Testis (tissue), 2 donors: ENCODE data around the gene ASTN1.

ENCODE experiments used
- POLR2A ChIP-seq: fragments of 450-650 bp; IDR thresholded peaks from one replicate; pipeline ENCODE4 v1.6.1; 2017; ENCODE audit warnings: antibody characterized with exemption, mild to moderate bottlenecking, moderate library complexity
- TF ChIP-seq, protein P1 (sequence below), 3 experiments: fragments of 450-650 bp in 2 of 3; fragments of 200-600 bp in 1 of 3; sonication (generic) in 1 of 3; IDR thresholded peaks; one replicate each; pipeline ENCODE4 v1.5.1; 2016 to 2019; ENCODE audit warnings: antibody characterized with exemption in 3 of 3, mild to moderate bottlenecking in 2 of 3, moderate library complexity in 1 of 3

- no peak for TF ChIP-seq POLR2A
- TF ChIP-seq, protein P1, sequence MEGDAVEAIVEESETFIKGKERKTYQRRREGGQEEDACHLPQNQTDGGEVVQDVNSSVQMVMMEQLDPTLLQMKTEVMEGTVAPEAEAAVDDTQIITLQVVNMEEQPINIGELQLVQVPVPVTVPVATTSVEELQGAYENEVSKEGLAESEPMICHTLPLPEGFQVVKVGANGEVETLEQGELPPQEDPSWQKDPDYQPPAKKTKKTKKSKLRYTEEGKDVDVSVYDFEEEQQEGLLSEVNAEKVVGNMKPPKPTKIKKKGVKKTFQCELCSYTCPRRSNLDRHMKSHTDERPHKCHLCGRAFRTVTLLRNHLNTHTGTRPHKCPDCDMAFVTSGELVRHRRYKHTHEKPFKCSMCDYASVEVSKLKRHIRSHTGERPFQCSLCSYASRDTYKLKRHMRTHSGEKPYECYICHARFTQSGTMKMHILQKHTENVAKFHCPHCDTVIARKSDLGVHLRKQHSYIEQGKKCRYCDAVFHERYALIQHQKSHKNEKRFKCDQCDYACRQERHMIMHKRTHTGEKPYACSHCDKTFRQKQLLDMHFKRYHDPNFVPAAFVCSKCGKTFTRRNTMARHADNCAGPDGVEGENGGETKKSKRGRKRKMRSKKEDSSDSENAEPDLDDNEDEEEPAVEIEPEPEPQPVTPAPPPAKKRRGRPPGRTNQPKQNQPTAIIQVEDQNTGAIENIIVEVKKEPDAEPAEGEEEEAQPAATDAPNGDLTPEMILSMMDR (IDR thresholded peaks at IDR 0.05) = no peak
Observed at GRCh38 chr1:176885751-176886150, 278.8 kb downstream of the ASTN1 start.
